Esophagus squamous epithelium (tissue), 5 donors: ENCODE measurements around the gene MRPS9. TPM values are rescaled to one million over a fixed set of nuclear protein-coding genes. Genes with fewer than 3 reads are reported as not detected.

Source experiments
- DNase-seq: peaks from one replicate; lab custom pipeline; 2025; lab: John Stamatoyannopoulos, UW
- H3K27ac ChIP-seq, 4 donors: fragments of 200-600 bp; sonication (generic); one replicate each; pipeline ENCODE4 v1.5.1; 2016 to 2019; ENCODE audit warnings: mild to moderate bottlenecking in 1 of 4
- H3K27me3 ChIP-seq, 4 donors: fragments of 200-600 bp; sonication (generic); 1 replicate in 3 of 4; 2 replicates in 1 of 4; pipeline versions ENCODE4 v1.5.1 to v1.6.0; 2017 to 2021; ENCODE audit warnings: antibody characterized with exemption in 1 of 4
- H3K36me3 ChIP-seq, 3 donors: fragments of 200-600 bp; sonication (generic); one replicate each; pipeline ENCODE4 v1.5.1; 2016 to 2019
- H3K4me1 ChIP-seq, 3 donors: fragments of 200-600 bp; sonication (generic); one replicate each; pipeline ENCODE4 v1.5.1; 2017 to 2019
- H3K4me3 ChIP-seq, 4 donors: fragments of 200-600 bp; sonication (generic); 1 replicate in 3 of 4; 2 replicates in 1 of 4; pipeline ENCODE4 v1.5.1; 2016 to 2019; ENCODE audit warnings: mild to moderate bottlenecking in 2 of 4, moderate library complexity in 1 of 4
- H3K9me3 ChIP-seq, 3 donors: fragments of 200-600 bp; sonication (generic); one replicate each; pipeline ENCODE4 v1.5.1; 2016 to 2019
- POLR2A ChIP-seq, 4 donors: fragments of 450-650 bp; IDR thresholded peaks; one replicate each; pipeline ENCODE4 v1.6.1; 2017; ENCODE audit warnings: antibody characterized with exemption in 4 of 4, mild to moderate bottlenecking in 4 of 4, moderate library complexity in 3 of 4
- WGBS, 2 donors: methylation state at CpG; one replicate each; pipeline ENCODE4 v1.1.5; 2018; 5-methylcytosine and 5-hydroxymethylcytosine counted together
- intact Hi-C: fragments of 100-400 bp; cut with DNase I; formaldehyde crosslinking; loops from one replicate; pipeline ENCODE4 v1.15.0; 2022
- total RNA-seq, 4 donors: library from RNA; depleted of rRNA; stranded (reverse); fragments of >200 nt; gene quantifications; one replicate each; pipeline ENCODE4 v1.1.0, GENCODE V29; 2016
- TF ChIP-seq, protein P1 (sequence below), 6 experiments: fragments of 450-650 bp in 4 of 6; fragments of 200-600 bp in 2 of 6; sonication (generic) in 2 of 6; IDR thresholded peaks; one replicate each; pipeline ENCODE4 v1.5.1; 2016 to 2019; ENCODE audit warnings: antibody characterized with exemption in 6 of 6, mild to moderate bottlenecking in 4 of 6, moderate library complexity in 4 of 6
- donor health status: DM: yes; HTN: yes; CAD: no.

The MRPS9 gene
- total RNA-seq, 4 donors from 2014 or later, result 14.1 to 20.5 (median 18.8) TPM

DNA sequence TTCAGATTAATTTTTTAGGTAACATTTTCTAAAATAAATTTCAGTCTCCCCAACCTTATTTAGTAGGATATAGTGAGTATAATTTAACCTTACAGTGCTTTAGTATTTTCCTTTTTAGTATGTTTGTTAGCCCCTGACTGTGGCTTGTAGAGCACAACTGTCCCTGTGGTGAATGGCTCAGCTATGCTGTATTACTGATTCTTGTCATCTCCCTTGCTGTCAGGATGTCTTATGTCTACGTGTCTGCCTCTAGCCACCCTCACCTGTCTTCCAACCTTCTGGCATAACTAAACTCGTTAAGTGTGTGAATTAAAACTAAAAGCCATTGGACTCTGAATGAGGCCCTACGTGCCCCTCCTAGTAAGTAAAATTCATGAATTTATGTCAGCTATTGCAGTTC, 18.4 kb downstream of the MRPS9 start:
- 88 to 96% methylated on average over 3 of the region's 3 CpGs for WGBS, 2 donors
- peaks cover 0 to 13% (median 0%) of the 10 kb centered on the region in 3 donors for H3K36me3 ChIP-seq
- no peak overlapping the region for H3K27ac ChIP-seq
- no peaks in the 10 kb centered on the region for H3K27me3 ChIP-seq
- intact Hi-C loops, result no loop called here
- H3K9me3 ChIP-seq, result no peaks in the 10 kb centered on the region
- H3K4me1 ChIP-seq, result no peaks in the 10 kb centered on the region
- no peak for DNase-seq
- TF ChIP-seq, protein P1, sequence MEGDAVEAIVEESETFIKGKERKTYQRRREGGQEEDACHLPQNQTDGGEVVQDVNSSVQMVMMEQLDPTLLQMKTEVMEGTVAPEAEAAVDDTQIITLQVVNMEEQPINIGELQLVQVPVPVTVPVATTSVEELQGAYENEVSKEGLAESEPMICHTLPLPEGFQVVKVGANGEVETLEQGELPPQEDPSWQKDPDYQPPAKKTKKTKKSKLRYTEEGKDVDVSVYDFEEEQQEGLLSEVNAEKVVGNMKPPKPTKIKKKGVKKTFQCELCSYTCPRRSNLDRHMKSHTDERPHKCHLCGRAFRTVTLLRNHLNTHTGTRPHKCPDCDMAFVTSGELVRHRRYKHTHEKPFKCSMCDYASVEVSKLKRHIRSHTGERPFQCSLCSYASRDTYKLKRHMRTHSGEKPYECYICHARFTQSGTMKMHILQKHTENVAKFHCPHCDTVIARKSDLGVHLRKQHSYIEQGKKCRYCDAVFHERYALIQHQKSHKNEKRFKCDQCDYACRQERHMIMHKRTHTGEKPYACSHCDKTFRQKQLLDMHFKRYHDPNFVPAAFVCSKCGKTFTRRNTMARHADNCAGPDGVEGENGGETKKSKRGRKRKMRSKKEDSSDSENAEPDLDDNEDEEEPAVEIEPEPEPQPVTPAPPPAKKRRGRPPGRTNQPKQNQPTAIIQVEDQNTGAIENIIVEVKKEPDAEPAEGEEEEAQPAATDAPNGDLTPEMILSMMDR (IDR thresholded peaks at IDR 0.05), result no peak
- TF ChIP-seq POLR2A (IDR thresholded peaks at IDR 0.05), result no peak
- H3K4me3 ChIP-seq, result no peak overlapping the region

DNA sequence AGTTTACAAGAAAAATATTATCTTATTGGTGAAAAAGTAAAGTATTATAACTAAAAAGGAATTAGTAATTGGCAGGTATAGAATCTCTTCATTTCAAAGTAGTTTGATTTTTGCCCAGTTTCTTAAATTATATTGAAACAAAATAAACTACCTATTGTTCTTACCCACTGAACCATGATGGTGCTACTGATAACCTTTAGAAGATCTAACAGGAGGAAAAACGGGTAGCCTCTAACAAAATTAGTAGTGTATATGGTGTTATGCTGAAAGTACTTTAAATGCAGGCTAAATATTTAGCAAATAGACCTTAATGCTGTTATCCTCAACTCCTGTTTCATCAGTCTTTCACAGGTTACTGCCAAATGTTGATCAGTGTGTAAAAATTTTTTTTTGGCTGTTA, 19.1 kb downstream of the MRPS9 start:
- intact Hi-C loops, result no loop called here
- TF ChIP-seq, protein P1 (IDR thresholded peaks at IDR 0.05), result no peak
- TF ChIP-seq POLR2A (IDR thresholded peaks at IDR 0.05), result no peak
- Histone ChIP-seq H3K27ac (no peak overlapping the region), H3K4me1 (no peaks in the 10 kb centered on the region), H3K9me3 (no peaks in the 10 kb centered on the region), H3K4me3 (no peak overlapping the region), H3K27me3 (no peaks in the 10 kb centered on the region), H3K36me3 (peaks cover 0 to 16% (median 0%) of the 10 kb centered on the region in 3 donors)
- WGBS, 2 donors, result 64 to 68% methylated on average over 1 of the region's 1 CpG
- DNase-seq, result no peak

DNA sequence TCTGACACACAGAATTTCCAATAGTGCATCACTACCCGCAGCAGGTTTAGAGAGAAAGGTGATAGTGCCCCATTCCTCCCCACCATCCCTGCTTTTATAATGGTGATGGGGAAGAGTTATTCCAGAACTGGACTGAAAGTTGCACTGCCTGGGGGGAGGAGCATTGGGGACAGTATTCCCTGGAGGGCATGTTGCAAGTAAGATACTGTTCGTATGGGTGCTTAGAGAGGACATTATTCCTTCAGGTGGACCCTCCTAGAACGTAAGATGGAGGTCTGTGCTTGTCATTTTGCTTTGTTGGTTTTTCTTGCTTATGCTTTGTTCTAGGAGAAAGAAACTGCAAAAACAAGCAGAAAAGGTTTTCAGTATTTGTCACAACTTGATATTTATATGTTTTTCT, 23.7 kb downstream of the MRPS9 start:
- WGBS, 2 donors, result 83 to 91% methylated on average over 3 of the region's 3 CpGs
- intact Hi-C loops, result no loop called here
- DNase-seq, result no peak

DNA sequence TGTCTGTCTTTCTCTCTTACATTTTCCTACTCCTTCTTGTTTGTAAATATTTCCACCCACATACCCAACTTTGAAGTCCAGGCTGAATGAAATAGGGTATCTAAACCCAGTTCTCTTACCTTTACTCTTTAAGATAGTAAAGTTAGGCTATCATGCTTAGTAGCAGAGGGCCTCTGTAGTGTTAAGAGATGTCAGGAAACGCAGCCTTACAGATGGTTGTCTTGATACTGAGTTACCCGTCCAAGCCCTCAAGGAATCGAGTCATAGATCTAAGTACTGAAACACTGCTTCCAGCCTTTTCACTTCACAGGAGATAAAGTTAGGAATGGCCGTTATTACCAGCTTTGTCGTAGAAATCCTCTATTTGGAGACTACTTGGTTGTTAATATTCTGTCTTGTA, 24.3 kb downstream of the MRPS9 start:
- Histone ChIP-seq H3K27me3 (no peaks in the 10 kb centered on the region), H3K9me3 (no peaks in the 10 kb centered on the region), H3K27ac (no peak overlapping the region), H3K4me3 (no peak overlapping the region), H3K4me1 (no peaks in the 10 kb centered on the region), H3K36me3 (peaks cover 0 to 18% (median 0%) of the 10 kb centered on the region in 3 donors)
- no peak for TF ChIP-seq POLR2A (IDR thresholded peaks at IDR 0.05)
- TF ChIP-seq, protein P1 (IDR thresholded peaks at IDR 0.05), result no peak
- no peak for DNase-seq
- 92 to 93% methylated on average over 5 of the region's 5 CpGs for WGBS, 2 donors
- intact Hi-C loops, result no loop called here

More for the DNA sequence above, 23.7 kb downstream of the MRPS9 start:
- Histone ChIP-seq H3K36me3 (peaks cover 0 to 18% (median 0%) of the 10 kb centered on the region in 3 donors), H3K27me3 (no peaks in the 10 kb centered on the region), H3K27ac (no peak overlapping the region), H3K9me3 (no peaks in the 10 kb centered on the region), H3K4me3 (no peak overlapping the region), H3K4me1 (no peaks in the 10 kb centered on the region)
- TF ChIP-seq, protein P1 (IDR thresholded peaks at IDR 0.05), result no peak
- TF ChIP-seq POLR2A (IDR thresholded peaks at IDR 0.05), result no peak

DNA sequence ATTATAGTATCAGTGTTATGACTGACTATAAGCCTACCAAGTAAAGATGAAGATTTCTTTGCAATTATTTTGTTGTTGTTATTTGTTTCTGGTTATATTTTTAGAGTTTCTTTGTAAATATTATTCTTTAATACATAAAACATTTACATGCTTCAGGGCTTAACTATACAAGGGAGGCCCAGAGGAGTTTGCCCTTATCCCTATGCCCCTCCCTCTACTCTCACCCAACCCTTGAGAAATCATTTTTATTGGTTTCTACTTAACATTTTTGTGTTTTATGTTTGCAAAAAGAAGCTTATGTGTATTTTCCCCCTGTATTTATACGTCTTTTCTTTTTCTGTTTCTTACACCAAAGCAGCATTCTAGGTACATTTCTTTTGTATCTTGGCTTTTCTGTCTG, 30.5 kb downstream of the MRPS9 start:
- TF ChIP-seq, protein P1 (IDR thresholded peaks at IDR 0.05), result no peak
- no peak for TF ChIP-seq POLR2A (IDR thresholded peaks at IDR 0.05)
- Histone ChIP-seq H3K4me3 (no peak overlapping the region), H3K4me1 (no peaks in the 10 kb centered on the region), H3K9me3 (no peaks in the 10 kb centered on the region), H3K36me3 (peaks cover 0 to 17% (median 0%) of the 10 kb centered on the region in 3 donors), H3K27me3 (no peaks in the 10 kb centered on the region), H3K27ac (no peak overlapping the region)
- 80 to 88% methylated on average over 1 of the region's 1 CpG for WGBS, 2 donors
- intact Hi-C loops, result no loop called here
- no peak for DNase-seq
